Measurements from ENCODE around the gene SPTBN1.

- TF ChIP-seq, protein P1, sequence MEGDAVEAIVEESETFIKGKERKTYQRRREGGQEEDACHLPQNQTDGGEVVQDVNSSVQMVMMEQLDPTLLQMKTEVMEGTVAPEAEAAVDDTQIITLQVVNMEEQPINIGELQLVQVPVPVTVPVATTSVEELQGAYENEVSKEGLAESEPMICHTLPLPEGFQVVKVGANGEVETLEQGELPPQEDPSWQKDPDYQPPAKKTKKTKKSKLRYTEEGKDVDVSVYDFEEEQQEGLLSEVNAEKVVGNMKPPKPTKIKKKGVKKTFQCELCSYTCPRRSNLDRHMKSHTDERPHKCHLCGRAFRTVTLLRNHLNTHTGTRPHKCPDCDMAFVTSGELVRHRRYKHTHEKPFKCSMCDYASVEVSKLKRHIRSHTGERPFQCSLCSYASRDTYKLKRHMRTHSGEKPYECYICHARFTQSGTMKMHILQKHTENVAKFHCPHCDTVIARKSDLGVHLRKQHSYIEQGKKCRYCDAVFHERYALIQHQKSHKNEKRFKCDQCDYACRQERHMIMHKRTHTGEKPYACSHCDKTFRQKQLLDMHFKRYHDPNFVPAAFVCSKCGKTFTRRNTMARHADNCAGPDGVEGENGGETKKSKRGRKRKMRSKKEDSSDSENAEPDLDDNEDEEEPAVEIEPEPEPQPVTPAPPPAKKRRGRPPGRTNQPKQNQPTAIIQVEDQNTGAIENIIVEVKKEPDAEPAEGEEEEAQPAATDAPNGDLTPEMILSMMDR (conservative IDR thresholded peaks at IDR 0.05): no peak
- TF ChIP-seq EZH2 (IDR thresholded peaks at IDR 0.05; ENCODE audit: low read depth): no peak
Measured at GRCh38 chr2:54649633-54650032, 193.5 kb downstream of the SPTBN1 start.

Measured in PC-9 (cell line).